Kidney tubule cell (primary cell): Measurements from ENCODE around the gene RNF26.
A peak's percentile ranks its signal among the peaks of the same experiment; 100 is the strongest.
"Not testable (repeated sequence)": the region's sequence is repeated elsewhere in the genome, so short reads cannot be mapped to it uniquely, and the experiment has no call there.

ENCODE experiments used
- DNase-seq: peaks from one replicate; pipeline ENCODE4 v3.0.0-alpha.2; 2018; ENCODE audit warnings: low spot score

RNF26 gene

GRCh38 chr11:119371778-119372182 lies 37.5 kb downstream of the RNF26 start:
- DNase-seq, result peak; percentile 65

- no peak for DNase-seq
These were observed 38.1 kb downstream of the RNF26 start for GRCh38 chr11:119372260-119373058.

GRCh38 chr11:119373059-119373920 lies 39.0 kb downstream of the RNF26 start:
- DNase-seq, result no peak

- peak; percentile 75 for DNase-seq
These were observed 39.7 kb downstream of the RNF26 start for GRCh38 chr11:119373921-119374631.

- DNase-seq, result no peak
These were observed 40.5 kb downstream of the RNF26 start for GRCh38 chr11:119374632-119375336.

GRCh38 chr11:119375337-119376196 lies 41.2 kb downstream of the RNF26 start:
- DNase-seq, result peak; percentile 44

- DNase-seq, result no peak
These were observed 42.0 kb downstream of the RNF26 start for GRCh38 chr11:119376197-119376847.

- peak; percentile 49 for DNase-seq
These were observed 43.0 kb downstream of the RNF26 start for GRCh38 chr11:119377112-119377901.

GRCh38 chr11:119377961-119378667 lies 43.8 kb downstream of the RNF26 start:
- no peak for DNase-seq

- no peak for DNase-seq
These were observed 44.6 kb downstream of the RNF26 start for GRCh38 chr11:119378851-119379465.

GRCh38 chr11:119380160-119380826 lies 46.0 kb downstream of the RNF26 start:
- DNase-seq, result no peak

GRCh38 chr11:119380827-119381180 lies 46.5 kb downstream of the RNF26 start:
- no peak for DNase-seq

GRCh38 chr11:119381181-119381988 lies 47.1 kb downstream of the RNF26 start, which contains the start of gene USP2:
Gene USP2, minus strand, starts transcription at chr11:119381690. Its CDS starts 8,210 bp downstream, at chr11:119373480.
- peak; percentile 97 for DNase-seq

- no peak for DNase-seq
These were observed 47.8 kb downstream of the RNF26 start for GRCh38 chr11:119382101-119382500.

- not testable (repeated sequence) for DNase-seq
These were observed 48.2 kb downstream of the RNF26 start for GRCh38 chr11:119382513-119382912.

- DNase-seq, result no peak
These were observed 50.0 kb downstream of the RNF26 start for GRCh38 chr11:119384332-119384731.
